DMS114 treated with DMSO at 0.1 percent for 48 hours (cell line): ENCODE results near the gene CD82.

Source experiments
- DNase-seq: peaks from one replicate; lab custom pipeline; 2025; ENCODE audit not compliant: unreplicated experiment; lab: John Stamatoyannopoulos, UW

CD82 gene

GRCh38 chr11:44574610-44575287 is 9.3 kb downstream of the CD82 start:
- DNase-seq = no peak

DNA sequence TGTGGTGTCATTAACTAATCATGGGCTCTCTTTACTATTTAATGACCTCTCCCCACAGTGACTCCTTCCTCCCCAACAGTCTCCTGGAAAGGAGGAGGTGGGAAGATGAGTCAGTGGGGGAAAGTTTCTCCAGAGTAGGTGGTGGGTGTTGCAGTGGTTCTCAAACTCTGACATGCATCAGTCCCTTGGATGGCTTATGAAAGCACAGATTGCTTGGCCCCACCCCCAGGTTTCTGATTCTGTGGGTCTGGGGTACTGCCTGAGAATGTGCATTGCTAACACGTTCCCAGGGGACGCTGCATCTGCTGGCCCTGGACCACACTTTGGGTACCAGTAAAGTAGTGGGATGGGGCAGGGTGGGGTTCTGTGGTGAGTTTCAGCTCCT is 9.8 kb downstream of the CD82 start:
- no peak for DNase-seq

- no peak for DNase-seq
Observed at GRCh38 chr11:44575962-44576361, 10.5 kb downstream of the CD82 start.

GRCh38 chr11:44576656-44577055 is 11.2 kb downstream of the CD82 start:
- no peak for DNase-seq

DNA sequence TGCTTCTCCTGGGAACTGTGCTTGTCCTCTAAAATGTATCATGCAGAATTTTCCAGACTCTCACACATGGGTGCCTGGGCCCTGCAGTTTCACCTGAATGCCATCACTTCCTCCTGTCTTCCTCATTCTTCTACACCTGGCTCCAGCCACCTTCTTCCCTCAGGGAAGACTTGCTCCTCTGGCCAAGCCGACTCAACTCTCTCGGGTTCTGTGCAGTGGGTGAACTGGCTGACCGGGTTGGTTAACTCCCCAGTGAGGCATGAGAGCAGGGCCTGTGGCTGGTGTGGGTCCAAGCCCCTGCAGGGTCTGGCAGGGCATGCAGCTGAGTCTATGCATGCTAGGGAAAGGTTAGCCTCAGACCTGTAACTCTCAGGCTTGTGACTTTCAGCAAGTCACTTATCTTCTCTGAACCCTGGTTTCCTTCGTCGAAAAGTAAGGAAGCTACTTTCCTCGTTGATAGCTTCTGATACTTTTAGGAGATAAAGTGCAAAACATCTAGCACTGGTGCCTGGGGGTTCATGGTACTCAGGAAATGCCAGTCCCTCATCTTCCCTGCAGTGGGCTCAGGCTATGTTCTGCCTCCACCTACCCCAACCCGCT is 11.9 kb downstream of the CD82 start:
- DNase-seq = no peak

DNA sequence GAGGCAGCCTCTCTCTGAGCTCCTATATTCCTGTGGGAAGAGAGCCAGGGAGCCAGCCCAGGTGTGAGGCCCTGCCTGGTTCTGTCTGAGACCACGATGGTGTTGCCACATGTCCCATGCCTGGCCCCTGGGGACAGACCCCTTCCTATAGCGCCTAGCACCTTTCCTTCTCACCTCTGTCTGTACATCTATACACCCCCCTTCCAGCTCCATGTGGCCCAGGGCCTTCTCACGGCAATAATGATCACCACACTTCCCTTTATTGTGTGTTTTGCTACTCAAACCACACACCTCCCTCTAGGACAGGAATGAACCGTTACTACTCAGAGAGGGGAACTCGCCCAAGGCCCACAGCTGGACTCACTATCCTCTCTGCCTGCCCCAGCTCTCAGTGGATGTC is 12.8 kb downstream of the CD82 start:
- DNase-seq = no peak

- DNase-seq = no peak
Observed at GRCh38 chr11:44579302-44579761, 13.9 kb downstream of the CD82 start.

GRCh38 chr11:44580701-44581100 is 15.2 kb downstream of the CD82 start:
- no peak for DNase-seq

- no peak for DNase-seq
Observed at GRCh38 chr11:44581246-44581645, 15.8 kb downstream of the CD82 start.

DNA sequence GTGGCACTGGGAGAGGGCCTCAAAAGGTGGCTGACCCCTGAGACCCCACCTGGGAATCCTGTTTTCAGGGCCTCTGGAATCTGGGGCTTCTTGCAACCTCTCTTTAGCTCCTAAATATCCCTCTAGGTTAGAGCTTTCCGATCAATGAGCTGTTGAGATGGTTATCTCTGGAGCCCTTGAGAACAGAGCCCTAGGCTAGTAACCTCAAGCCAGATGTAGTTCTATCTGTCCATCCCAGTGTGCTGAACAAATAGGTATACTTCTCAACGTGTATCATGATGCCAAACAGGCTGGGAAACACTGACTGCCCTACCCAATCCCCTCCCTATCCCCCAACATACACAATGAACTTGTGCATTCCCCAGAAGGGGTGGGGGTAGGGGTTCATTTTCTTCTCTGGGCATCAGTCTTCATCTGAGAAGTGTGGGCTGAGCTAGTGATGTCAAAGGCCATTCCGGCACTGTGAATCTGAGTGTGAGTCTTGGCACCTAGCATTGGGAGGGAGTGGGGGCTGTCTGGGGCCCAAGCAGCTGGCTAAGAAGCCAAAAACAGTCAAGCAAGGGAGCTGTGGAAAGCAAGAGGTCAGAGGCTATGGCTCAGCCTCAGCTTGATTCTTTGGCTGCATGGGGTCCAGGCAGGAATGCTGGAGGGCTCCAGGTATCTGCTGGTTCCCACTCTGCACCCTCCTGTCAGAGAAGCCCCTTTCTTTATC is 17.3 kb downstream of the CD82 start:
- DNase-seq = no peak

- DNase-seq = no peak
Observed at GRCh38 chr11:44583353-44583669, 17.8 kb downstream of the CD82 start.

DNA sequence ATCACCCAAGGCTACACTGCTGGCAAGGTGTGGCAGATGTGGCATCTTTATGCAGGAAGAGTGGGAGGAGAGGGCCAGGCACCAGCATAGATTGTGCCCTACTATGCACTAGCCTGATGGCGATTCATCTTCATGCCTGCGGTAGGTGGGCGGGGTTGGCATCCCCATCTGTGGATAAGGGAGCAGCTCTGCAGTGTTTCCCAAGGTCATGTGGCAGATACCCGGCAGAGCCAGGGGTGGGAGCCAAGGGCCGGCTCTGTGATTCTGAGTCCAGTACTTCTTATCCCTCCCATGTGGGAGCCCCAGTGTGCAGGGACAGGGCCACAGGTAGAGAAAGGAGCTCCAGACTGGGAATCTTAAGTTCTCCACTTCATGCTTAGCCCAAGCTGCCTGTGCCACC is 20.0 kb downstream of the CD82 start:
- DNase-seq = no peak

DNA sequence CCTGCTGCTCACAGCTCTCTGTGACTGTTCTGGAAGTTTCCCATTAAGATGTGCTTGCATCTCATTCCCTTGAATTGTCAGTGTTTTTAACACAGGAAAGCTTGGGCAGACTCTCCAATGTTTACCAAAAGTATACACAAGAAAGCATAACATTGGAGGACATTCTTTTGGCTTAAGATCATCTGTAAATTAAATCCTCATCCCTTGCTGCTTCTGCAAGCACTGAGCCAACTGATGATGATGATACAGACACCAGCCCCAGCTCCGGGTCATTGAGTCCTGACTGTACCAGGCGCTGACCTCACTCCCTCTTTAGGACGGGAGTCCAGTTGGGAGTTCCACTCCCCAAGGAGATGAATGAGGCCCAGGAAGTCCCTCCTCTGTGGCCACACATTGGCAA is 23.8 kb downstream of the CD82 start:
- no peak for DNase-seq

GRCh38 chr11:44590769-44591168 is 25.3 kb downstream of the CD82 start:
- DNase-seq = no peak

- DNase-seq = no peak
Observed at GRCh38 chr11:44591557-44591956, 26.1 kb downstream of the CD82 start.

DNA sequence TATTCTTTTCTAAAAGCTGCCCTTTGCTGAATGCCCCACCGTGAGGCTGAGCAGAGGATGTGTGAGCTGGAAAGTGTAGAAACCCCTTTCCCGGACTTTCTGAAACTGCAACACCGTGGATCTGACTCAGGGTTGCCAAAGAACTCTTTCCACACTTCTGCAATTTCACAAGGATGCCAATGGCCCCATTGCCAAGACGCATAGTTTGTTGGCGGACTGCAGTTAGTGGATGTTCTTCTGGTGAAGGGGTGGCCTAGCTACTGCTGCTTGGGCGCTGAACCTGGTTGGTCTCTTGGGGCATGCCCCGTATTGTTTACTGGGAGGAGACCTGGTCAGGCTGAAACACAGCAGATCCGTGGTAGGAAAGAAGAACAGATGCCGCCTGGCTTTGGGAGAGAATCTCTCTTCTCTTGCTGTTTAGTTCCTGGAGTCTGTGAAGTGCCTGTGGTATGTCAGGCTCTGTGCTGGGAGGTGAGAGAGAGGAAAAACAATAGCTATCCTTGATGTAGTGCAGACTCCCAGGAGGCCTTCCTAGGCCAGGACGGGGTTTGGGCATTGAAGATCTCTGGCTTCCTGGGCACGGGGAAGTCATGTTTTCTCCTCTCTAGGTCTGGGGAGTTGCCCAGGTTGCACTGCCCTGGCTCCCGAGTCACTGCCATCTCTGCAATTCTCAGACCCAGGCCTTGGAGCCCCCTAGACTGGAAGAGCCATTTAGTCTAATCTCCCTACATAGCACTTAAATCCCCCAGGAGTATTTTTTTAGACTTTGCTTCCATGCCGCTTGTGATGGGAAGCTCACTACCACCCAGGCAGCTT is 26.9 kb downstream of the CD82 start:
- no peak for DNase-seq

- DNase-seq = no peak
Observed at GRCh38 chr11:44593251-44593650, 27.8 kb downstream of the CD82 start.

- no peak for DNase-seq
Observed at GRCh38 chr11:44595006-44595405, 29.5 kb downstream of the CD82 start.

DNA sequence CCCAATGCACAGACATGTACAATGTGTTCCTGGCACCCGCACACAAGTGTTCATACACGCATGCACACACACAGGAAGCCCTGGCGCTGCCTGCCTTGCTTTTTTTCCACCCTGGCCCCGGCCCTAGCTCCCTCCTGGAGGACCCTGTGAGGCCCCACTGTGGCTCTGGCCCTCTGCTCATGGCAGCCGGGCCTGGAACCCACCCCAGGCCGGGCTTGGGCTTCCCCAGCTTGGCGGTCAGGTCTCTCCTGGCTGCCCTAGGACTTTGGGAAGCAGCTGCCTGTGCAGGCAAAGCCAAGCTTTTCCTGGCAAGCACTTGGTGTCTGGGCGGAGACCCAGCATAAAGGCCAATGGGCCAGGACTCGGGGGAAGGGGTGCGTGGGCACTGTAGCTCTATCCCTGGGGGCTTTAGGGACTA is 30.5 kb downstream of the CD82 start:
- no peak for DNase-seq

DNA sequence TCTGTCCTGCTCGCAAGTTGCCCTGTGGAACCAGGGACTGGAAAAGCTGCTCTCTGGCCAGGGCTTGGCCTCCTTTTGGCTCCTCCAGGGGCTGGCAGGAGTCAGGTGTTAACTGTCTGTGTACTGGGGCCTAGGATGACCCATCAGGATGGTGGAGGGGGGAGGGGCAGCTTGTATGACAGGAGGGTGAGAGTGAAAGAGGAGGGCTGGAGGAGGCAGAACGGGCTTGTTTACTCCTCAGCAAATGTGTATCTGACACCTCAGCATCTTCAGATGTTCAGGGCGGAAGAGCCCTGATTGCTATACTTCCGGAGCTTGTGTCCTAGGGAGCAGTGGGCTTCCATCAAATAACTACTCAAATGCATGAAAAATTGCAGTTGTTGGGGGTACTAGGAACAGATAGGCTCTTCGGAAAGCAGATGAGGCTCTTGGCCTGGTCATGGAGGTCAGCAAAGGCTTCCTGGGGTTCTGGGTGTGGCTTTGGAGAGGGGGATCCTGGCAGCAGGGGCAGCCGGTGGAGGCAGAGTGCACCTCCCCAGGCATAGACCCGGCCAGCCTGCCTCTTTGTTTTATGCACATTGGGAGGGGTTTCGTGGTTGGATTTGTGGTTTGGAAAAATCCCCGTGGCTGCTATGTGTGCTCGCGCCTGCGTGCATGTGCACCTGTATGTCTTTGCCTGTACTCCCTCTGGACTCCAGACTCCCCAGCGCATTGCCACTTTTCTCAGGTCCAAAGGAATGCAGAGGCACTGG is 31.2 kb downstream of the CD82 start:
- no peak for DNase-seq
